Endodermal cell (in vitro differentiated cells): ENCODE measurements around the gene IL11. TPM values are rescaled to one million over a fixed set of nuclear protein-coding genes. Genes with fewer than 3 reads are reported as not detected.

Source experiments
- DNase-seq: peaks from one replicate; pipeline ENCODE4 v3.0.0-alpha.2; 2017
- H3K27ac ChIP-seq: 2 replicates; pipeline ENCODE4 v1.5.1; 2013; ENCODE audit warnings: mild to moderate bottlenecking, low read depth, low read length, moderate library complexity
- H3K27me3 ChIP-seq: 2 replicates; pipeline ENCODE4 v1.6.1; 2013; ENCODE audit warnings: mild to moderate bottlenecking, low read length, moderate library complexity; ENCODE audit not compliant: insufficient read depth, control insufficient read depth, poor library complexity, severe bottlenecking
- H3K36me3 ChIP-seq: 2 replicates; pipeline ENCODE4 v1.7.0; 2013; ENCODE audit warnings: mild to moderate bottlenecking, low read length, moderate library complexity; ENCODE audit not compliant: control insufficient read depth, insufficient read depth
- H3K4me1 ChIP-seq: one replicate; pipeline ENCODE4 v1.7.0; 2013; ENCODE audit warnings: low read length; ENCODE audit not compliant: control insufficient read depth, insufficient read depth
- H3K4me3 ChIP-seq: 2 replicates; pipeline ENCODE4 v1.5.1; 2013; ENCODE audit warnings: mild to moderate bottlenecking, low read length, moderate library complexity
- H3K9ac ChIP-seq: 2 replicates; pipeline ENCODE4 v1.6.1; 2013; ENCODE audit warnings: mild to moderate bottlenecking, low read length, moderate library complexity; ENCODE audit not compliant: poor library complexity, severe bottlenecking; ENCODE audit errors: extremely low read depth
- H3K9me3 ChIP-seq: 2 replicates; pipeline ENCODE4 v1.6.1; 2013; ENCODE audit warnings: mild to moderate bottlenecking, low read length, moderate library complexity; ENCODE audit not compliant: control insufficient read depth
- H3K27ac Mint-ChIP-seq: 2 replicates; pipeline ENCODE4 v1.8.0; 2020; ENCODE audit warnings: mixed read lengths
- H3K27me3 Mint-ChIP-seq: 2 replicates; pipeline ENCODE4 v1.8.0; 2021; ENCODE audit warnings: mild to moderate bottlenecking, mixed read lengths; ENCODE audit not compliant: insufficient read depth
- H3K36me3 Mint-ChIP-seq: 2 replicates; pipeline ENCODE4 v1.8.0; 2020; ENCODE audit warnings: low read depth, mixed read lengths
- H3K4me1 Mint-ChIP-seq: 2 replicates; pipeline ENCODE4 v1.8.0; 2020; ENCODE audit warnings: mixed read lengths
- H3K4me3 Mint-ChIP-seq: 2 replicates; pipeline ENCODE4 v1.8.0; 2020; ENCODE audit warnings: mild to moderate bottlenecking, moderate library complexity, mixed read lengths
- H3K9me3 Mint-ChIP-seq: 2 replicates; pipeline ENCODE4 v1.8.0; 2020; ENCODE audit warnings: mild to moderate bottlenecking, mixed read lengths
- WGBS, 2 experiments: methylation state at CpG; one replicate each; pipeline versions ENCODE4 v1.1.5 to v1.1.7; 2013; ENCODE audit warnings: missing lambda C conversion rate in 2 of 2, mixed read lengths in 1 of 2; ENCODE audit not compliant: insufficient coverage in 1 of 2, insufficient read length in 1 of 2; 5-methylcytosine and 5-hydroxymethylcytosine counted together
- total RNA-seq, 2 donors: library from RNA; stranded (reverse); fragmentation: NEBNext Ultra II Directional in 1 of 2; extraction: Animal tissue kit (Norgen Biotek cat#: 25700) in 1 of 2; gene quantifications; 2 replicates in 1 of 2; 3 replicates in 1 of 2; pipeline ENCODE4 v1.2.1, GENCODE V29; 2021
- TF ChIP-seq, protein P1 (sequence below): fragments of 200-600 bp; sonication (generic); conservative IDR thresholded peaks from 2 replicates; pipeline ENCODE4 v1.5.0; 2021; ENCODE audit warnings: antibody characterized with exemption, mild to moderate bottlenecking

IL11 gene
- total RNA-seq, 2 donors from 2014 or later, result 0.91 to 1.7 TPM

DNA sequence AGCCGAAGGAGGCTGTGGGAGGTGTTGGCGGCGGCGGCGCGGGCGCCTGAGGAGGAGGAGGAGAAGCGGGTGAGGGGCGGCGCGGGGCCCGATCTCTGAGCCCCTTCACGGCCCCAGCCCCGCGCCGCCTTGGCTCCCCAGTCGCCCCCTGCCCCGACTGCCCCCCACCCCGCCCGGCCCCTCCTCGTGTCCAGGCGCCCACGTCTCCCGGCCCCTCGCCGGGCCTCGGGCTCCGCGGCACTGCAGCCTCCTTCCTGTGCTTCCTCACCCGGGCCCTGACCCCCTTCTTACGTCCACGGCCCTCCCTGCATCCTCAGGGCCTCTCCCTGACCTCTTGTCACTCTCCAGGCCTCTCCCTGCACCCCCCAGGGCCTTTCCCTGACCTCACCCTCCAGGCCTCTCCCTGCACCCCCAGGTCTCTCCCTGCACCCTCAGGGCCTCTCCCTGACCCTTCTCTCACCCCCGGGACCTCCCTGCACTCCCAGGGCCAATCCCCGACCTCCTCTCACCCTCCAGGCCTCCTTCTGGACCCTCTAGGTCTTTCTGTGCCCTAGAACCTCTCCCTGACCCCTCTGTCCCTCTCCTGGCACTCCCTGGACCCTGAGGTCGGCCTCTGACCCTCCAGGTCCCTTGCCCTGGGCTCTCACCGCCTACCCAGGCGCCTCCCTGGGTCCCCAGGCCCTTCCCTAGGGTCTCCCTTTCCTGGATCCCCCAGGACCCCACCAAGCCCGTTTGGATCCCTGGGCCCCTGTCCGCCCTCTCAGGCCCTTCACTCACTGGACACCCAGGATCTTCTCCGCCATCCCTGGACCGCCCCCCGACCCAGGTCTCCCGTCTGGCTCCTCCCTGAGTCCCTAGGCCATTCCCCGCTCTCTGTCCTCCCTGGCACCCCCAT, 30.1 kb downstream of the IL11 start:
- Histone ChIP-seq H3K27me3 (no peaks in the 10 kb centered on the region), H3K4me1 (no peaks in the 10 kb centered on the region), H3K9ac (peak overlapping the region; percentile 88), H3K27ac (peak overlapping the region; percentile 82), H3K4me3 (peak overlapping the region; percentile 94), H3K9me3 (no peaks in the 10 kb centered on the region), H3K36me3 (peaks cover 29% of the 10 kb centered on the region)
- Mint-ChIP-seq H3K4me3 (peak overlapping the region; percentile 89), H3K27me3 (peaks cover 8% of the 10 kb centered on the region), H3K4me1 (peaks cover 12% of the 10 kb centered on the region), H3K27ac (peak overlapping the region; percentile 100), H3K9me3 (no peaks in the 10 kb centered on the region), H3K36me3 (peaks cover 34% of the 10 kb centered on the region)
- DNase-seq, result peak; percentile 78
- TF ChIP-seq, protein P1, sequence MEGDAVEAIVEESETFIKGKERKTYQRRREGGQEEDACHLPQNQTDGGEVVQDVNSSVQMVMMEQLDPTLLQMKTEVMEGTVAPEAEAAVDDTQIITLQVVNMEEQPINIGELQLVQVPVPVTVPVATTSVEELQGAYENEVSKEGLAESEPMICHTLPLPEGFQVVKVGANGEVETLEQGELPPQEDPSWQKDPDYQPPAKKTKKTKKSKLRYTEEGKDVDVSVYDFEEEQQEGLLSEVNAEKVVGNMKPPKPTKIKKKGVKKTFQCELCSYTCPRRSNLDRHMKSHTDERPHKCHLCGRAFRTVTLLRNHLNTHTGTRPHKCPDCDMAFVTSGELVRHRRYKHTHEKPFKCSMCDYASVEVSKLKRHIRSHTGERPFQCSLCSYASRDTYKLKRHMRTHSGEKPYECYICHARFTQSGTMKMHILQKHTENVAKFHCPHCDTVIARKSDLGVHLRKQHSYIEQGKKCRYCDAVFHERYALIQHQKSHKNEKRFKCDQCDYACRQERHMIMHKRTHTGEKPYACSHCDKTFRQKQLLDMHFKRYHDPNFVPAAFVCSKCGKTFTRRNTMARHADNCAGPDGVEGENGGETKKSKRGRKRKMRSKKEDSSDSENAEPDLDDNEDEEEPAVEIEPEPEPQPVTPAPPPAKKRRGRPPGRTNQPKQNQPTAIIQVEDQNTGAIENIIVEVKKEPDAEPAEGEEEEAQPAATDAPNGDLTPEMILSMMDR, result no peak
- 3 to 10% methylated on average over 7 to 40 of the region's 44 CpGs for WGBS, 2 experiments

DNA sequence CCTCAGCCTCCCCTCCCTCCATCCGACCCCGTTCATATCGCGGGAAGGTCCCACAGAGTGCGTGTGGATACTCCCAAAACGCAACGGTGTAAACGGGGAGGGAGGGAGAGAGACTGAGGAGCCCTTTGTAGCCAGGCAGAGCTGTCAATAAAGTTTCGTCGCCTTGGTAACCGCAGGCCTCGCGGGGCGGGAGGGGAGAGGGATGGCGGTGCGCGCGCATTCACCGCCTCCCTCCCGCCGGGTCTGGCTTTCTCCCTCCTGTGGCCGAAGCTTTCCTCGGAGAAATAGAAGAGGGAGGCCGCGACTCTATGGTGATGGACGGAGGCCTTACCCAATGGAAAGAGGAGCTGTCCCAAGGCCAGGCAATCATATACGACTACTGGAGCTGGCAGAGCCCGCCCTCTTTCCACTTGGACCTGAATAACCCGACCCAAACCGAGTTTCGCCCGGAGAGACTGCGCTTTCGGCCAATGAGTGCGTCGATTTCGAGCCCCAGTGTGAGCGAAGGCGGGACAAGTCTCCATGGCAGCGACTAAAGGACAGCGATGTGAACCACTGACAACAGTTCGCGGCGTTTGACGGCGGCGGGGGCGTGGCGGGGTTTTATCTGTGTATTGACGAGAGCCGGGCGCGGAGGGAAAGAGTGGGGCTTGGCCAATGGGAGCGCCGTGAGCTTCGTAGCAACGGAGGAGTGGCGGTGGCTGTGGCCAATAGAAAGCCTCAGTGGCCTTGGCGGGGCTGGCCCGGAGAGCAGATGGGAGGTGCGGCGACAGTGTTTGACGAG, 31.0 kb downstream of the IL11 start, which contains the start of gene KMT5C:
Gene KMT5C, plus strand, starts transcription at position 772 of the 784 bp plus-strand sequence. CDS start 2,061 bp downstream, outside the sequence.
- Histone ChIP-seq H3K36me3 (peaks cover 23% of the 10 kb centered on the region), H3K4me1 (no peaks in the 10 kb centered on the region), H3K27ac (peak within 1 kb of the TSS; percentile 100), H3K27me3 (no peaks in the 10 kb centered on the region), H3K9ac (peak within 1 kb of the TSS; percentile 100), H3K4me3 (peak within 1 kb of the TSS; percentile 94), H3K9me3 (no peaks in the 10 kb centered on the region)
- H3K36me3 Mint-ChIP-seq, result peaks cover 25% of the 10 kb centered on the region
- peak; percentile 100 for DNase-seq
- H3K9me3 Mint-ChIP-seq, result no peaks in the 10 kb centered on the region
- peaks cover 12% of the 10 kb centered on the region for H3K4me1 Mint-ChIP-seq
- H3K27me3 Mint-ChIP-seq, result peaks cover 8% of the 10 kb centered on the region
- TF ChIP-seq, protein P1, result peak; percentile 44
- 0 to 1% methylated on average over 28 to 63 of the region's 63 CpGs for WGBS, 2 experiments
- peak within 1 kb of the TSS; percentile 89 for H3K4me3 Mint-ChIP-seq
- H3K27ac Mint-ChIP-seq, result peak within 1 kb of the TSS; percentile 100

DNA sequence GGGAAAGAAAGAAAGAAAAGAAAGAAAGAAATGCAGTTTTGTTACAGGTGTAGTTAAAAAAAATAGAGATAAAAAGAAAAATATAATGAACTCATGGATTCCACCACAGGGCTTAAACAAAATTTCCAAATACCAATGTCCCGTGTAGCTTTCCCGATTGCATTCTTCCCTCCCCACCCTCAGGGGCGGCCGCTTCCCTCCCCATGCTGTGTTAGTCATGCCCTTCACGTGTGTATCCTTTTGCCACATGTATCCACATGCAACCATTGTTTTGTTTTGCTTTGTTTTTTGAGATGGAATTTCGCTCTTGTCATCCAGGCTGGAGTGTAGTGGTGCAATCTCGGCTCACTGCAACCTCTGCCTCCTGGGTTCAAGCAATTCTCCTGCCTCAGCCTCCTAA, 34.2 kb downstream of the IL11 start:
- DNase-seq, result no peak
- H3K4me3 Mint-ChIP-seq, result no peak overlapping the region
- no peaks in the 10 kb centered on the region for H3K9me3 ChIP-seq
- no peak overlapping the region for H3K27ac Mint-ChIP-seq
- H3K27me3 Mint-ChIP-seq, result peaks cover 8% of the 10 kb centered on the region
- H3K36me3 Mint-ChIP-seq, result no peaks in the 10 kb centered on the region
- peaks cover 7% of the 10 kb centered on the region for H3K4me1 Mint-ChIP-seq
- no peak overlapping the region for H3K4me3 ChIP-seq
- TF ChIP-seq, protein P1, result no peak
- H3K27me3 ChIP-seq, result no peaks in the 10 kb centered on the region
- no peaks in the 10 kb centered on the region for H3K9me3 Mint-ChIP-seq
- no peaks in the 10 kb centered on the region for H3K36me3 ChIP-seq
- H3K27ac ChIP-seq, result no peak overlapping the region
- no peak overlapping the region for H3K9ac ChIP-seq
- WGBS, 2 experiments, result 85 to 98% methylated on average over 7 of the region's 7 CpGs
- H3K4me1 ChIP-seq, result no peaks in the 10 kb centered on the region
